SK-N-SH (cell line): ENCODE results near the gene FUT7.

Source experiments
- CTCF ChIP-seq: fragments of 200-600 bp; sonication (generic); IDR thresholded peaks from 2 replicates; pipeline ENCODE4 v1.6.1; 2017; ENCODE audit warnings: antibody characterized with exemption, mild to moderate bottlenecking, moderate library complexity
- ELF1 ChIP-seq: IDR thresholded peaks from 2 replicates; pipeline ENCODE4 v1.4.0; 2012
- EP300 ChIP-seq, 2 experiments: IDR thresholded peaks; 2 replicates each; pipeline versions ENCODE4 v1.4.0 to v1.6.1; 2012; ENCODE audit warnings: borderline replicate concordance in 1 of 2, low read depth in 1 of 2, low read length in 1 of 2
- EZH2phosphoT487 ChIP-seq: fragments of 200-600 bp; sonication (generic); IDR thresholded peaks from 2 replicates; pipeline ENCODE4 v1.6.1; 2017; ENCODE audit warnings: low read depth, mixed run types, mild to moderate bottlenecking, antibody characterized with exemption, moderate library complexity, borderline replicate concordance
- FOXM1 ChIP-seq: IDR thresholded peaks from 2 replicates; pipeline ENCODE4 v1.4.0; 2012; ENCODE audit warnings: low read depth, mild to moderate bottlenecking
- MXI1 ChIP-seq: IDR thresholded peaks from 2 replicates; pipeline ENCODE4 v1.6.1; 2012; ENCODE audit warnings: mild to moderate bottlenecking, low read depth, low read length, improper control_type of control experiment
- NRF1 ChIP-seq: IDR thresholded peaks from 2 replicates; pipeline ENCODE4 v1.6.1; 2012; ENCODE audit warnings: low read depth, mild to moderate bottlenecking, low read length
- POLR2AphosphoS5 ChIP-seq: IDR thresholded peaks from 2 replicates; pipeline ENCODE4 v1.6.1; 2012; ENCODE audit warnings: low read depth, low read length
- RAD21 ChIP-seq: IDR thresholded peaks from 2 replicates; pipeline ENCODE4 v1.6.1; 2012; ENCODE audit warnings: mild to moderate bottlenecking, low read length
- REST ChIP-seq: IDR thresholded peaks from 2 replicates; pipeline ENCODE4 v1.6.1; 2012; ENCODE audit warnings: mild to moderate bottlenecking, low read depth, low read length, moderate library complexity
- RXRA ChIP-seq: IDR thresholded peaks from 2 replicates; pipeline ENCODE4 v1.4.0; 2012; ENCODE audit warnings: low read depth, mild to moderate bottlenecking, borderline replicate concordance
- SIN3A ChIP-seq: IDR thresholded peaks from 2 replicates; pipeline ENCODE4 v1.6.1; 2012; ENCODE audit warnings: low read depth, mild to moderate bottlenecking, low read length, moderate library complexity, borderline replicate concordance
- TAF1 ChIP-seq: IDR thresholded peaks from 2 replicates; pipeline ENCODE4 v1.6.1; 2012; ENCODE audit warnings: low read depth, mild to moderate bottlenecking, low read length, moderate library complexity, borderline replicate concordance
- USF1 ChIP-seq: IDR thresholded peaks from 2 replicates; pipeline ENCODE4 v1.4.0; 2012; ENCODE audit warnings: low read depth, borderline replicate concordance

- no peak for TF ChIP-seq MXI1
- no peak for TF ChIP-seq ELF1
- no peak for TF ChIP-seq USF1
- TF ChIP-seq EZH2phosphoT487: no peak
- TF ChIP-seq TAF1: no peak
- no peak; the same call in none of the 2 replicates for TF ChIP-seq CTCF
- no peak for TF ChIP-seq POLR2AphosphoS5
- TF ChIP-seq RAD21: no peak
- TF ChIP-seq RXRA: no peak
- TF ChIP-seq EP300 (IDR thresholded peaks at IDR 0.05; ENCODE audit: borderline replicate concordance in 1 of 2, low read depth in 1 of 2, low read length in 1 of 2): no peak
- TF ChIP-seq NRF1: no peak
- TF ChIP-seq SIN3A: no peak
- no peak for TF ChIP-seq REST
- TF ChIP-seq FOXM1: no peak
Measured at GRCh38 chr9:137035507-137035834, 3.6 kb upstream of the FUT7 start.
